HG03025 (cell line): Measurements from ENCODE around the gene RHBDD3.
"Not testable (repeated sequence)": the region's sequence is repeated elsewhere in the genome, so short reads cannot be mapped to it uniquely, and the experiment has no call there.

Experiments
- ATAC-seq: cut with Tn5 transposase; IDR thresholded peaks from one replicate; pipeline ENCODE4 v1.9.1; 2021; ENCODE audit warnings: mild to moderate bottlenecking, moderate library complexity; ENCODE audit not compliant: unreplicated experiment, low FRiP score

Gene RHBDD3

DNA sequence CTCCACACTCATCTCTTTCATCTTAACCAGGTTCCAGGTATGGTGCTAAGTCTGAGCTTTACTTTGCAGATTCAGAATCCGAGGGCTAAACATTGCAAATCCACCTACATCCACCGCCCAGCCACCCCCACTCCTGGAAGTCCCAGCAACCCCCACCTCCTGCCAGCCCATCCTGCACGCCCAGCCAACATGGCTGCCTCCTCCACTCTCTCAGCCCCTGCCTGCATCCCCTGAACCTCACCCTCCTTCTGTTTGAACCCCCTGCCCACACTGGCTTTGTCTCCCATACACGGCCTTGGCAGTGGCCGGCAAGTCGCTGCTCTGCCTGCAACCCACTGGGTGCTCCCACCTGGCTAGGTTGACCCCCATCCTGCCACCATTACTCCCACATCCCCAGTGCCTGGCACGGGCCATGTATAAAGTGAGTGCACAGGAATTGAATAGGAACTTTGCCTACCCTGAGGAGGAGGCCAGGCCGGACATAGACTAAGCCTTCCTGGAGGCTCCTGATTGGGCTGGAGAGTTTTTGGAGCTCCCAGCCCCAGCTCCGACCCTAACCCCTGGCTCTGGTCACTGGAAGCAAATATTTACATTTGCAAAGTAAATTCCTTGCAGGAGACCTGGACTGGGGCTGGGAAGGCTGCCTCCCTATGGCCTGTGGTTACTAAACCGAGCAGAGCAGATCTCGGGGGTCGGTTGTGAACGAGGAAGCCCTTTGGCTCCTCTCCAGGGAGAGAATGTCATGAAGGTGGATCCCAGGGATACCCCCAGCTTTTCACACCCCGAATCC lies 47.7 kb downstream of the RHBDD3 start:
- ATAC-seq = no peak

DNA sequence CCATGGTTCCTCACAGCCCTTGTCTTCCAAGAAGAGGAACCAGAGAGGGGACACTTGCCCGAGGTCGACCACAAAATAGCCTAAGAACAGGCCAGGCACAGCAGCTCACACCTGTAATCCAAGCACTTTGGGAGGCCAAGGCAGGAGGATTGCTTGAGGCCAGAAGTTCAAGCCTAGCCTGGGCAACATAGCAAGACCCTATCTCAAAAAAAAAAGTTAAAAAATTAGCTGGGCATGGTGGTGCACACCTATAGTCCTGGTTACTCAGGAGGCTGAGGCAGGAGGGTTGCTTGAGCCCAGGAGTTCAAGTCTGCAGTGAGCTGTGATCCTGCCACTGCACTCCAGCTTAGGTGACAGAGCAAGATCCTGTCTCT lies 48.4 kb downstream of the RHBDD3 start:
- not testable (repeated sequence) for ATAC-seq

DNA sequence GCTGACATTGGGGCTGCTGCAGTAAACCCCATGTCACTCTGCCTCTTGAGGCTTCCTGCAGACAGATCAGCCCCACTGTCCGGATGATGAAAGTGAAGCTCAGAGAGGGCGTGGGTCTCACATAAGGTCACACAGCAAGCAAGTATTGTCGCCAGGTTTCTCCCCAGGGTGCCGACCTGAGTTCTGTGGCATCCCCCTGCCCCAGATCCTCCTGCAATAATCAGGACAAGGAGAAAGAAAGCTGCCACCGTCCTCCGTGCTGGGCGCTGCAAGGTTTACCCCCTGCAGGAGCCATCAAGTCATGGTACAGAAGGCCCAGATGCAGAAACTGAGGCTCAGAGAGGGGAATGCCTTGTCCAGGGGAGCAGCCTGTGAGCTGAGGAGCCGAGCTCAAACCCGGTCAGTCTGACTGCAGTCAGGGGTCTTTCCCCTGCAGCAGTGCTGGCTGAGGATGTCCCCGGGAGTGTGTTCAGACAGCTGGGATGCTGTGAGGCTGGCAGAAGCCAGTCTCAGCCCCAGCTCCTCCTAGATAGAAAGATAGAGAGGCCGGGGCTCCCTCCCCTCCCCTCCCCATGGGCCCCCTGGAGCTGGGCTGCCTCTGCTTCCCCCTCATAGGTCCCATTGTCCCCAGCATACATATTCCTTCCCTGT lies 48.9 kb downstream of the RHBDD3 start:
- no peak for ATAC-seq

DNA sequence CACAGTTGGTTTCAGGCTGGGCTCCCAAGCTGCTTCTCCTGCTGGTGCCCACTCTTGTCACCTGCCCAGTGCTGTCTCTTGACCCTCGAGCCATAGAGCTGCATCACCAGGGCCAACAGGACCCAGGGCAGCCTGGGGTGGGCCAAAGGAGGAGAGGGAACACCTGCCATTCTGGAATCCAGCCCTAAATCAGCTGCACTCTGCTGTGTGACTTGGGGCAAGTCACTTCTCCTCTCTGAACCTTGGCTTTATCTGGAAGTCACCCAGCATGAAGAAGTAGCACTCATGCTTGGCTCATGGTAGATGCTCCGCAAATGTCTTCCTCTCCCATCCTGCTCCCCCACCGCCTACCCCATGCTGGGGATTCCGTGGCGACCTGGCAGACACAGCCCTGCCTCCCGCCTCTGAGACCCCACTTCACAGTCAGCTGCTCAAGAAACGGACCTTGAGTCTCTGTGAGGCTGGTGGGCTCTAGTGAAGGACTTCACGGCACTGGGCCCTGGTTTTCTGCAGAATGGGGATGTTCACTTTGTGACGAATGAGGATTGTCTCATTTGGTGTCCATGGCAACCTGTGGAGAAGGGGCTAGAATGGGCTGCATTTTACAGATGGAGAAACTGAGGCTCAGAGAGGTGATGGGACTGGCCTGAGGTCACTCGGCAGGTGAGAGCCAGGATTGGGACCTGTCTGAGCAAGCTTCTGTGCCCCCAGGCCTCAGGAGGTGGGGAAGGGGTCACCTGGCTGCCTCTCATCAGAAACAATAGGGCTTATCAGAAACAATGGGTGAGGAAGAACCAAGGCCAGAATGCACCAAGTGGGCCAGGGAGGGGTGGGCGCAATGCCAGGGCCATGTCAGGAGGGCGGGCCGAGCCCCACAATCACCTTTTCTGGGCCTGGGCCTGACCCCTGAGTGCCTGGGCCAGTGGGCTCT lies 49.7 kb downstream of the RHBDD3 start:
- no peak for ATAC-seq

DNA sequence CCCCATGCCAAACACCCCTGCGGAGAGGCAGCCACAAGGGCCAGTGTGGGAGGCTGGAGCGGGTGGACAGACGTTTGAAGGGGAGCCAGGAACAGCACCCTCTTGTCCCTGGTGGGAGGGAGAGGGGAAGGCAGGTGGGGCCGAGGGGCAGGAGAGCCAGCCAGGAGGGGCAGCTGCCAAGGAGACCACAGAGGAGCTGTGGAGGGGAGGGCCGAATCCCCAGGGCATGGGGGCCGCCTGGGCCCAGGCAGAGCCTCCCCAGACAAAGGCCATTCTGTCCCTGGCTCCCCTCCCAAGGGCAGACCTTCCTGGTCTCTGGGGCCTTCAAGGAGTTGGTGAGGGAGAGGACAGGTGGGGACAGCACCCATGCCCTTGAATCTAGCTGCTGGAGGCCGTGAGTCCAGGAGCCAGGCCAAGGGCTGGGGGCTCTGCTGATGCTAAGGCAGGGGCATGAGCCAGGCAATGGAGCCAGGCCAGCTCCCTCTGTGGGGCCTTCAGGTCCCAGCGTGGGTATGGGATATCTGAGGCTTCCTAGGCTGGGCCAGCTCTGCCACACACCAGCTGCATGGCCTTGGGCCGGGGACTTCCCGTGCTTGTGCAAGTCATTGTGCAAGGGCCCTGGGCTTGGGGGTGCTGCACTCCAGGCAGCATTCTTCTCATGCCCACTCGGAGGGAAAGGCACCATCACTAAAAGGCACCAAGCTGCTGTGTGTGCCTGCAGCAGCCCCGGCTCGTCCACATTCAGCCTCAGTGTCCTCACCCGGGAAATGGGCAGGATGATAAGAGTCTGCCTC lies 50.7 kb downstream of the RHBDD3 start:
- ATAC-seq = no peak

DNA sequence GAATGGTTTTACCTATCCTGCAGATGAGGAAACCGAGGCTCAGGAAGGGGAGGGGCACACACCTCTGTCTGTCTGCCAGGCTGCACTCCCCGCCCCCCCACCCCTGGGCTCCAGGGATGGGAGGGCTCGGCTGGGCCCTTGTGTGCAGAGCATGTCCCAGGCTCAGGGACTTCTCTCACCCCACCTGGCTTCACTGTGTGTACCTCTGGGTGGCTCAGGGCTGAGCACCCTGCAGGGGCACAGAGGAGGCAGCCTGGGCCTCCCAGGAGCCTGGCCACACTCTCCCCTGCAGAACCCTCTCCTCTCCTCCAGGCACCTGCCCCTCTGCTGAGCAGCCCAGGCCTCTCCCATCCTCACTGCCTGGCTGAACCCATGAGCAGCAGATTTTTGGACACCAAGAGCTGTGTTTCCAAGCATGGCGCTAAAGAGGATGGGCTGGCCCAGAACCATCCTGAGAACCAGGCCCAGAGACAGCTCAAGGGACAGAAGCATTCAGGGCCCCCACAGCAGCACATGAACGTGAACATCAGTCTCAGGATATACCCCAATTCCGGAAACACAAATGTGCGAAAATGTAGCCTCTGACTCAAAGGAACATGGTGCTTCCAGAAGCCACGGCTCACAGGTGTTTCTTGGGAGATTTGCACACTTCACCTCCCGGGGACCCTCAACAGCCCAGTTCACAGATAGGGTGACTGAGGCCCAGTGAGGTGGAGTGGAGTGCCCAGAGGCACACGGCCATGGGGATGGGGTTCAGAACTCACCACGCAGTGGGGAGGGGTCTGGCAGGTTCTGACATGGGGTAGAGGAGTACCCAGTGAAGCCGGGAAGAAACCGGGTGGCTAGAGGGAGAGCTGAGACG lies 51.5 kb downstream of the RHBDD3 start:
- no peak for ATAC-seq

DNA sequence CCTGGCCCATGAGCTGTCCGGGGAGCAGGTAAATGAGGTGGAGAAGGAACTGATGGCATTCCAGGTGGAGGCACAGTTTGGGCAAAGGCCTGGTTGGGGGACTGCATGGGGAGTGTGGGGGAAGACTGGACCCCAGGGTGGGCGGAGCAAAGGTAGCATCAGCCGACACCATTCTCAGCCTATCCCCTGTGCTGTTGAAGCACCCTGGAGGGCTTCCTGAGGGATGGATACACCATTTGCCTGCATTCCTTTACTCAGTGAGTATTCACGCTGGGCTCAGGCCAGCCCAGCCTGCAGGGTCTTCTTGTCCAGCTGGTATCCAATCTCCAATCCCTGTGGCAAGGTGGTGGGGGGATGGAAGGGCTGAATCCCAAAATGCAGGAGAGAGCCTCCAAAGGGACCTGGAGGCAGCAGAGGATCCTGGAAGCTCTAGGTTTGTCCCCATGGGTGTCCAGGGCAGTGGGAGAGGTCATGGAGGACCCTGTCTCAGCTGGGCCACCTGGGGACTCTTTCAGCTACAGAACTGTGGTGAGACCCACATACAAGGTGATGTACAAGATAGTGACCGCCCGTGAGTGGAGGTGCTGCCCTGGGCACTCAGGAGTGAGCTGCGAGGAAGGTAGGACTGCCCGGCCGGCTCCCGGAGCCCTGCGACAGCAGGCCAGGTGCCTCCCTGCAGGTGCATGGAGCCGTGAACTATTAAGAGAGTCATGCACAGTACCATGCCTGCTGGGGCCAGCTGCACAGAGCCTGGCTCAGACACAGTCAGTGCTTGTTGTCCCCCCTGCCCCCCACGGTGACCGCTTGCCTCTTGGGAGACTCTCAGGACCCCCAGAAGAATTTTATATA lies 52.5 kb downstream of the RHBDD3 start:
- ATAC-seq = no peak

DNA sequence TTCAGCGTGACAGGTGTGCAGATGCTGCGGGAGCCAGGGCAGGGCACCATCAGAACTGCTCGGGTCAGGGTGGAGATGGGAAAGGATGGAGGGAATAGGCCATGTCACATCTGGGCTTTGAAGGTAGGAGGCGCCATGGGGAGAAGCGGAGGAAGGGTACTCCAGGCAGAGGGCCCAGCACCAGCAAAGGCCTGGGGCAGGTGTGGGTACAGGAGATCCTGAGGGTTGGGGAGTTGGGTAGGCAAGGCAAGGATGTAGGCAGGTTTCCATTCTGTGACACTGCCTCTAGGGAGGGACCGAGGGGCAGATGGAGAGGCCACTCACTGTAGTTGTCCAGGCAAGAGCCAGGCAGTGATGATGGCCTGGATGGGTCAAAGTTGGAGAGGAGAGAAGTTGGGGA lies 53.5 kb downstream of the RHBDD3 start:
- ATAC-seq = no peak

DNA sequence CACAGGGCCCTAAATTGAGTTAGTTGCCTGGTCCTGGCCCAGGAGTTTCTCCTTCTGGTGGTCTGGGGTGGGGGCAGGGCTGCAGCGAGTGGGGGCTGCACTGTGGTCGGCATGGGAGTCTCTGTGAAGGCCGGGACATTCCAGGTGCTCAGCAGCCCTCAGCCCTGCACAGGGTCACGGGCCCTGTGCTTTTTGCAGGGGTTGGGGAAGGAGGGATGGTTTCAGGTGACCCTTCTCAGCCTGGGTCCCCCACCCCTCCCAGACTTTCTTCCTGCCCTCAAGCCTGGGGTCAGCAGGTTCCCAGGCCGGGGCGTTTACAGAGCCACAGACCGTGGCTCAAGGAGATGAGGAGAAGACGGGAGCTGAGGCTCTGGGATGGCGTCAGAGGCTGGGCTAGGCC lies 54.3 kb downstream of the RHBDD3 start:
- ATAC-seq = no peak

DNA sequence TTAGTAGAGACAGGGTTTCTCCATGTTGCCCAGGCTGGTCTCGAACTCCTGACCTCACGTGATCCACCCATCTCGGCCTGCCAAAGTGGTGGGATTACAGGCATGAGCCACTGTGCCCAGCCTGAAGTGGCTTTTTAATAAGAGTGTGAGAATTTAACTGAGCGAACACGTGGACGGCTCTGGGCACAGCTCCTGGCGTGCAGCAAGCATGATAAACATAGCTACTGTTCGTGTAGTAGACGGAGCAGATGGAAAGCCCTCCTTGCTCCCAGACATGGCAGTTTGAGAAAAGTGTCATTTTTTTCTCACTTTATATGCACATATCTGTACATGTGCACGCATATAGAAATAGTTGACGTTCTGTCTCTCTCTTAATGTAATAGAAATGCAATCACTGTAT lies 55.0 kb downstream of the RHBDD3 start:
- ATAC-seq = no peak

DNA sequence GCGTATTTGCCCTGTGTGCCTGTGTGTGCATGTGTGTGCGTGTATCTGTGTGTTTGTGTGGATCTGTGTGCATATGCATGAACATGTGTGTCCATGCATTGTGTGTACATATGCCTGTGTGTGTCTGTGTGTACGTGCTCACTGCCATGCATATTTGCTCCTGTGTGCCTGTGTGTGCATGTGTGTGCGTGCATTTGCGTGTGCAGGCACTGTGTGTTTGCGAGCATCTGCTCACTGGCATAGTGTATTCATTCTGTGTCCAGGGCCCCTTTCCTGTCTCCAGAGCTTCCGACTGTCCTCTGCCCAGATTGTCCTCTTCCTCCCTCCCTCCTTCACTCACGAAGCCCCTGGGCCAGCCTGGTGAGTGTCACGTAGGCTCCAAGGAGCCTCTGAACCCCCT lies 56.3 kb downstream of the RHBDD3 start:
- no peak for ATAC-seq

DNA sequence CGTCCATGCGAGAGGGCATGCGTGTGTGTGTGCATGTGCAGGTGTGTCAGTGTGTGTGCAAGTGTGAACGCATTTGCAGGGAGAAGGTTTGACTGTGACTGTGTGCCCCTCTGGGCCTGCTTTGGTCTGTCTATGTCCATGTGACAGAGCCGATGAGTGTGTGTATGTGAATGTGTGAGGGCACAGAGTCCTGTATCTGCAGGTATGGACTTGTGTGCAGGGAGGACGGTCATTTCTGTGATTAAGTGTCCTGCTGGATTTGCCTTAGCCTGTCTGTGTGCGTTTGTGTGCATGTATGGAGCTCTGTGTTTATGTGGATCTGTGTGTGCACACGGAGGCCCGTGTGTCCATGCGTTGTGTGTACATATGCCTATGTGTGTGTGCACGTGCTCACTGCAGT lies 56.7 kb downstream of the RHBDD3 start:
- no peak for ATAC-seq
